Measurements from ENCODE around the gene MT4.

Gene MT4

GRCh38 chr16:56564793-56565477, at the start of gene MT4:
Gene MT4, plus strand, starts transcription at chr16:56565073. Its CDS starts 56 bp downstream, at chr16:56565129.
- no peak for DNase-seq (ENCODE audit: low spot score)

GRCh38 chr16:56515665-56516064, 49.2 kb upstream of the MT4 start:
- no peak for DNase-seq (ENCODE audit: low spot score)

GRCh38 chr16:56517206-56517605, 47.7 kb upstream of the MT4 start:
- no peak for DNase-seq (ENCODE audit: low spot score)

- no peak for DNase-seq (ENCODE audit: low spot score)
Observed at GRCh38 chr16:56518425-56518824, 46.4 kb upstream of the MT4 start.

GRCh38 chr16:56519459-56520250, 45.2 kb upstream of the MT4 start, which contains the start of gene BBS2:
Gene BBS2, minus strand, starts transcription at chr16:56520024. Its CDS starts 162 bp downstream, at chr16:56519862.
- DNase-seq (ENCODE audit: low spot score): peak; percentile 91

- no peak for DNase-seq (ENCODE audit: low spot score)
Observed at GRCh38 chr16:56520251-56520577, 44.7 kb upstream of the MT4 start.

- DNase-seq (ENCODE audit: low spot score): no peak
Observed at GRCh38 chr16:56525236-56525635, 39.6 kb upstream of the MT4 start.

- no peak for DNase-seq (ENCODE audit: low spot score)
Observed at GRCh38 chr16:56530872-56531271, 34.0 kb upstream of the MT4 start.

- no peak for DNase-seq (ENCODE audit: low spot score)
Observed at GRCh38 chr16:56532714-56533113, 32.2 kb upstream of the MT4 start.

GRCh38 chr16:56534847-56535383, 30.0 kb upstream of the MT4 start:
- DNase-seq (ENCODE audit: low spot score): no peak

GRCh38 chr16:56538331-56538730, 26.5 kb upstream of the MT4 start:
- no peak for DNase-seq (ENCODE audit: low spot score)

- DNase-seq (ENCODE audit: low spot score): no peak
Observed at GRCh38 chr16:56539656-56540055, 25.2 kb upstream of the MT4 start.

- DNase-seq (ENCODE audit: low spot score): no peak
Observed at GRCh38 chr16:56542039-56542438, 22.8 kb upstream of the MT4 start.

GRCh38 chr16:56547120-56547948, 17.5 kb upstream of the MT4 start:
- DNase-seq (ENCODE audit: low spot score): peak; percentile 65

- no peak for DNase-seq (ENCODE audit: low spot score)
Observed at GRCh38 chr16:56547949-56548567, 16.8 kb upstream of the MT4 start.

- DNase-seq (ENCODE audit: low spot score): no peak
Observed at GRCh38 chr16:56549161-56549560, 15.7 kb upstream of the MT4 start.

- DNase-seq (ENCODE audit: low spot score): no peak
Observed at GRCh38 chr16:56549744-56550385, 15.0 kb upstream of the MT4 start.

- DNase-seq (ENCODE audit: low spot score): no peak
Observed at GRCh38 chr16:56551796-56552738, 12.8 kb upstream of the MT4 start.

- DNase-seq (ENCODE audit: low spot score): no peak
Observed at GRCh38 chr16:56554441-56554840, 10.4 kb upstream of the MT4 start.

- no peak for DNase-seq (ENCODE audit: low spot score)
Observed at GRCh38 chr16:56558024-56558747, 6.7 kb upstream of the MT4 start.

Data from ecto neural progenitor cell (in vitro differentiated cells).